Caco-2 (cell line): ENCODE results near the gene CADPS2. TPM values are rescaled to one million over a fixed set of nuclear protein-coding genes. Genes with fewer than 3 reads are reported as not detected.

Source experiments
- BruUV-seq: library from RNA; stranded (reverse); fragments of 400-500 nt; replicated peaks from 2 replicates; lab custom pipeline; 2021; lab: Mats Ljungman, UMichigan
- CTCF ChIA-PET: fragments of 300-600 bp; sonication (Branson Sonifier 250); formaldehyde crosslinking; loops from one replicate; lab custom pipeline; 2022; ENCODE audit warnings: antibody characterized with exemption; lab: Charles Lee
- POLR2A ChIA-PET: fragments of 300-600 bp; sonication (Branson Sonifier 250); formaldehyde crosslinking; loops from one replicate; lab custom pipeline; 2022; ENCODE audit warnings: antibody characterized with exemption; lab: Charles Lee
- DNase-seq, 2 experiments: peaks; one replicate each; pipeline versions ENCODE4 v3.0.0 to v3.0.0-alpha.2; 2020 to 2022
- H3K27me3 ChIP-seq: replicated peaks from 2 replicates; pipeline ENCODE4 v1.6.0; 2011; ENCODE audit warnings: low read length; ENCODE audit not compliant: control insufficient read depth, insufficient read depth
- H3K36me3 ChIP-seq: 2 replicates; pipeline ENCODE4 v1.5.1; 2011; ENCODE audit warnings: low read length; ENCODE audit not compliant: control insufficient read depth, insufficient read depth
- H3K4me1 ChIP-seq: fragments of 250-450 bp; sonication (Bioruptor Pico); 2 replicates; pipeline ENCODE4 v1.5.1; 2020; ENCODE audit warnings: mild to moderate bottlenecking
- H3K4me3 ChIP-seq: 2 replicates; pipeline ENCODE4 v1.5.1; 2011; ENCODE audit warnings: low read depth, mild to moderate bottlenecking, control low read depth, low read length
- H3K9me3 ChIP-seq: fragments of 250-450 bp; sonication (Bioruptor Pico); 2 replicates; pipeline ENCODE4 v1.5.1; 2020; ENCODE audit warnings: mild to moderate bottlenecking, moderate library complexity
- H3K27ac Mint-ChIP-seq: one replicate; pipeline ENCODE4 v1.8.0; 2022; ENCODE audit warnings: mixed read lengths; ENCODE audit not compliant: unreplicated experiment
- H3K27me3 Mint-ChIP-seq: one replicate; pipeline ENCODE4 v1.8.0; 2022; ENCODE audit warnings: mixed read lengths; ENCODE audit not compliant: insufficient read depth, unreplicated experiment
- H3K36me3 Mint-ChIP-seq: one replicate; pipeline ENCODE4 v1.8.0; 2022; ENCODE audit warnings: mild to moderate bottlenecking, mixed read lengths; ENCODE audit not compliant: insufficient read depth, unreplicated experiment
- H3K4me1 Mint-ChIP-seq: one replicate; pipeline ENCODE4 v1.8.0; 2022; ENCODE audit warnings: low read depth, mixed read lengths; ENCODE audit not compliant: unreplicated experiment
- H3K4me3 Mint-ChIP-seq: one replicate; pipeline ENCODE4 v1.8.0; 2022; ENCODE audit warnings: mild to moderate bottlenecking, moderate library complexity, mixed read lengths; ENCODE audit not compliant: unreplicated experiment
- H3K9me3 Mint-ChIP-seq: one replicate; pipeline ENCODE4 v1.8.0; 2022; ENCODE audit warnings: mixed read lengths; ENCODE audit not compliant: unreplicated experiment
- CTCF ChIP-seq, 2 experiments: fragments of 200-600 bp in 1 of 2; IDR thresholded peaks; 1 replicate in 1 of 2; 2 replicates in 1 of 2; pipeline versions ENCODE4 v1.5.1 to v1.8.0; 2011 to 2022; ENCODE audit warnings: antibody characterized with exemption in 1 of 2, control low read depth in 1 of 2, inconsistent platforms in 1 of 2, low read depth in 1 of 2, low read length in 1 of 2, mild to moderate bottlenecking in 1 of 2, moderate library complexity in 1 of 2; ENCODE audit not compliant: insufficient read depth in 1 of 2, severe bottlenecking in 1 of 2, unreplicated experiment in 1 of 2
- intact Hi-C: fragments of 100-400 bp; cut with micrococcal nuclease; formaldehyde crosslinking; loops from one replicate; pipeline ENCODE4 v1.10.0; 2022; ENCODE audit not compliant: unreplicated experiment
- total RNA-seq: library from RNA; stranded (reverse); gene quantifications from 2 replicates; pipeline ENCODE4 v1.2.3, GENCODE V29; 2022

The CADPS2 gene
- total RNA-seq, 1 experiment from 2014 or later = 2.7 TPM

- Mint-ChIP-seq H3K36me3 (no peaks in the 10 kb centered on the region), H3K27me3 (no peaks in the 10 kb centered on the region), H3K9me3 (peaks cover 5% of the 10 kb centered on the region), H3K27ac (no peak overlapping the region), H3K4me1 (no peaks in the 10 kb centered on the region), H3K4me3 (no peak overlapping the region)
- H3K27me3 ChIP-seq = no peaks in the 10 kb centered on the region
- no peaks in the 10 kb centered on the region for H3K36me3 ChIP-seq
- no peaks in the 10 kb centered on the region for H3K4me1 ChIP-seq
- CTCF ChIA-PET = no interaction called here
- no peaks in the 10 kb centered on the region for H3K9me3 ChIP-seq
- H3K4me3 ChIP-seq = no peak overlapping the region
- POLR2A ChIA-PET = no interaction called here
- intact Hi-C loops = no loop called here
- TF ChIP-seq CTCF (IDR thresholded peaks at IDR 0.05; ENCODE audit: insufficient read depth in 1 of 2, low read depth in 1 of 2, low read length in 1 of 2, severe bottlenecking in 1 of 2, unreplicated experiment in 1 of 2) = no peak
- BruUV-seq = no TSS peak
- no peak for DNase-seq
Observed at GRCh38 chr7:122604251-122604650, 282.0 kb downstream of the CADPS2 start.

GRCh38 chr7:122602800-122603199, 283.5 kb downstream of the CADPS2 start:
- H3K27me3 ChIP-seq = no peaks in the 10 kb centered on the region; the same call in 1 of the 2 replicates
- CTCF ChIA-PET = no interaction called here
- H3K4me3 Mint-ChIP-seq = no peak overlapping the region
- no peaks in the 10 kb centered on the region for H3K36me3 Mint-ChIP-seq
- no peak for DNase-seq
- POLR2A ChIA-PET = no interaction called here
- intact Hi-C loops = no loop called here
- BruUV-seq = no TSS peak
- H3K4me1 ChIP-seq = no peaks in the 10 kb centered on the region
- H3K4me3 ChIP-seq = no peak overlapping the region
- peaks cover 10% of the 10 kb centered on the region for H3K9me3 Mint-ChIP-seq
- H3K4me1 Mint-ChIP-seq = no peaks in the 10 kb centered on the region
- no peaks in the 10 kb centered on the region for H3K36me3 ChIP-seq
- no peak overlapping the region for H3K27ac Mint-ChIP-seq
- no peaks in the 10 kb centered on the region for H3K9me3 ChIP-seq
- no peak for TF ChIP-seq CTCF (IDR thresholded peaks at IDR 0.05; ENCODE audit: insufficient read depth in 1 of 2, low read depth in 1 of 2, low read length in 1 of 2, severe bottlenecking in 1 of 2, unreplicated experiment in 1 of 2)
- no peaks in the 10 kb centered on the region for H3K27me3 Mint-ChIP-seq

- H3K4me3 ChIP-seq = no peak overlapping the region
- H3K27me3 Mint-ChIP-seq = no peaks in the 10 kb centered on the region
- no peaks in the 10 kb centered on the region for H3K36me3 ChIP-seq
- peaks cover 10% of the 10 kb centered on the region for H3K9me3 Mint-ChIP-seq
- POLR2A ChIA-PET = no interaction called here
- H3K36me3 Mint-ChIP-seq = no peaks in the 10 kb centered on the region
- no peaks in the 10 kb centered on the region for H3K9me3 ChIP-seq
- no peaks in the 10 kb centered on the region; the same call in 1 of the 2 replicates for H3K27me3 ChIP-seq
- BruUV-seq = no TSS peak
- no peak for TF ChIP-seq CTCF (IDR thresholded peaks at IDR 0.05; ENCODE audit: insufficient read depth in 1 of 2, low read depth in 1 of 2, low read length in 1 of 2, severe bottlenecking in 1 of 2, unreplicated experiment in 1 of 2)
- H3K27ac Mint-ChIP-seq = no peak overlapping the region
- DNase-seq = no peak
- H3K4me1 ChIP-seq = no peaks in the 10 kb centered on the region
- intact Hi-C loops = no loop called here
- no peaks in the 10 kb centered on the region for H3K4me1 Mint-ChIP-seq
- CTCF ChIA-PET = no interaction called here
- no peak overlapping the region for H3K4me3 Mint-ChIP-seq
Observed at GRCh38 chr7:122600630-122601029, 285.6 kb downstream of the CADPS2 start.
